T-helper 1 cell treated with Interleukin-12 subunit alpha and Interleukin-12 subunit beta and Interleukin-4 antibody, amounts not matched to agents 30 ng/mL and 1 ng/mL, for 36 hours (primary cell): ENCODE measurements around the gene MYRF. TPM values are rescaled to one million over a fixed set of nuclear protein-coding genes. Genes with fewer than 3 reads are reported as not detected.

Experiments
- intact Hi-C: fragments of 100-400 bp; cut with micrococcal nuclease; formaldehyde crosslinking; loops from one replicate; pipeline ENCODE4 v1.15.1; 2024
- total RNA-seq: library from RNA; stranded (reverse); gene quantifications from 2 replicates; pipeline ENCODE4 v1.2.3, GENCODE V29; 2022

Gene MYRF
- total RNA-seq = 0.83 and 1.3 TPM in 2 replicates

DNA sequence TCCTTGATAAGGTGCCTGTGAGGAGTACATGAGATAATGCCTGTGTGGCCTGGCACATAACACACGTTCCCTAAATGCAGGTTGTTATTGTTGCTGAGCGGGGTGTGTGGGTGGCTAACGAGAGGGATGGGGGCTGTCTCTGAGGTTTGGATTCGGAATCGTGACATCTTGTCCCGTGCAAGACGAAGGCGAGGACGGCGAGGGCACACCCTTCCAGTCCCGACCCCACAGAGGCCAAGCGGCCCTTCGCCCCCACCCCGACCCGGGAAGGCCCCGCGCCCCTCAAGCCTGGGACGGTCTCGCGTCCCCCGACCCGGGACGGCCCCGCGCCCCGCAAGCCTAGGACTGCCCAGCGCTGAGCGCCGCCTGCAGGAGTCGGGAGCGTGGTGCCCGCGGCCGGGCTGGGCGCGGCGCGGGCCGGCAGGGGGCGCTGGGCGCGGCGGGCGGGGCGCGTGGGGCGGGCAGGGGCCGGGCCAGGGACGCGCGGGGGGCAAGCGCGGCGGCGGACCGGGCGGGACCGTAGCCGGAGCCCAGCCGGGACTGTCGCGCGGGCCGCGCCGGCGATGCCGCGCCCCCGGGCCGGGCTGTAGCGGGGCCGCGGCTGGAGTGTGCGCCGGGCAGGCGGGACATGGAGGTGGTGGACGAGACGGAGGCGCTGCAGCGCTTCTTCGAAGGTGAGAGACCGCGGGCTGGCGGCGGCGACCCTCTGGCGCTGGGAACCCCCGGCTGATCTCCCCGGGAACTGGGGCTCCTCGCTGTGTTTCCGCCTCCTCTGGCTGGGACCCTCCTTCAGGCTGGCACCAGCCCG lies at the start of gene MYRF:
MYRF (plus strand) TSS at position 520 of the 808 bp plus-strand sequence; CDS start at position 629, 109 bp downstream.
- intact Hi-C loops = loop anchor here (1.0 to 5.0 kb wide), 2 partner anchors 24 to 330 kb away; no protein-coding TSS in a partner anchor

GRCh38 chr11:61702701-61703312 lies 49.6 kb upstream of the MYRF start:
- intact Hi-C loops = no loop called here

GRCh38 chr11:61704838-61705237 lies 47.6 kb upstream of the MYRF start:
- intact Hi-C loops = no loop called here

DNA sequence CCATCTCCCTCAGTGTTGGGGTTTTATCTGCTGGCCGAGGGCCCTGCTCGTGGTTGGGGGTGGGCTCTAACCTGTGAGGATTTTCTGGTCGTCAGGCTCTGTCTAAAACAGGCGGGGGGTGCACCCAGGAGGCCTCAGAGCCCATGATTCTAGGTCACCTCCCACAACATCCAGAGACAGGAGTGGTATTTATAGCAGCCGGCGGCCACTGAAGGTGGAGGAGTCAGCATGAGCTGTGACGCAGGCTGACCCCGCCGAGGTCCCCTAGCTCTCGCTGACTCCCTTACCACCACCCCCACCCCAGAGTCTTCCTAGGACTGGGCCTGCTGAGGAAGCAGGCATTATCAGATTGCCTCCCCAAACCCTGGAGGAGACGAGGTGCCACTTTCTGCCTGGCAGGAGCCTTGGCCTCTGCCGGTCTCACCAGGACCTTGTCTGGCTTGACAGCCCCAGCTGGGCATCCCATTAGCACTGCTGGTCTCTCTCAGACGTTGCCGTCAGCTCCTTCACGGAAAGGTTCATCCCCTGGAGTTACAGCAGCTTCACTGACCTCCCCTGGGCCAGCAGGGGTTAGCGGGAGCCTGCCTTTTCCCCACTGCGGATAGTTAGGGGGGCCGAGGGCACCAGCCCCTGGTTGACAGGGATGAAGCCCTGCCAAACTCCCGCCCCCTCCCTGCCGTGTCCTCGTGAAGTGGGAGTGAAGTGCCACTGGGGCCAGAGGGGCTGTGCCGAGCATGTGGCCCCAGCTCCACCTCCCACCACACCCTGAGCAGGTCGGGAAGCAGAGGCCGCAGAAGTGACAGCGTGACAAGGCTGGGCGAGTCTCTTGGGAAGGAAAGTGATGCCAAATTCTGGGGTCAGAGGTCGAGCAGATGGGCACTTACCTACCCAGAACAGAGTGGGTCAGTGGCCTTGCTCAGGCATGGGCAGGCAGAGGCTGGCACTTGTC lies 45.7 kb upstream of the MYRF start:
- intact Hi-C loops = no loop called here

DNA sequence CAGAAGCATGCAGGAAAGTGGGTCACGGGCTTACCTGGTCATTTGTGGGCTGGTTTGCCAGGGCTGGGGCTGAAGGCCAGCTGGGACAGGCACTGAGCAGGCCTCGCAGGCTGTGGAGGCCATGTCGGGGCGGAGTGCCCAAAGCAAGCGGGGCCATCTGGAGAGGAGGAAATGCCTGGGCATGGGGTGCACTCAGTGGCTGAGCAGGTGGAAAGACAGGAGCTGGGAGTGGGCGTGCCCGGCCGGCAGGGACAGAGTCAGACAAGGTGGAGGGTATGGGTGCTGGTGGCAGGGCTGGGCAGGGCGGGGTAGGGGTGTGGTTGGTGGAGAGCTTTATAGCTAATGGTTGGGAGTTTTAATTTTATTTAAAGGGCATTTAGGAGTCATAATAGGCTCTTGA lies 44.9 kb upstream of the MYRF start:
- intact Hi-C loops = no loop called here

GRCh38 chr11:61709110-61709509 lies 43.3 kb upstream of the MYRF start:
- intact Hi-C loops = no loop called here

DNA sequence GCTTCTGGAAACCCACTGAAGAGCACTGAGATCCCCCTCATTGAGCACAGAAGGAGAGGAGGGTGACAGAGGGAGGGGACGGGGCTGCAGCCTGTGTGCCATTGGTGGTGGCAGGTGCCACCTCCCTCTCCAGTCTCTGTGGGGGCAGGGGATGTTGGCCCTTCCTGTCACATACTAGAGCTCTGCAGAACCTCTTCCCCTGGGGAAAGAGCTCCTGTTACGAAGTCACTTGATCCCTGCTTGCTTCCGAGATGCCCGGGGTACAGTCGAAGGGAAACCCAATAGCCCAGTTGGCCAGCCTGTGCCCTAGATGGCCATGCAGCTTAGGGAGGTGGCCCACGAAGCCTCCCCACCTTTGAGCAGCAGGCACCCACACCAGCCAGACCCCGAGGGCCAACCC lies 42.9 kb upstream of the MYRF start:
- intact Hi-C loops = no loop called here

GRCh38 chr11:61710019-61710418 lies 42.4 kb upstream of the MYRF start:
- intact Hi-C loops = no loop called here

DNA sequence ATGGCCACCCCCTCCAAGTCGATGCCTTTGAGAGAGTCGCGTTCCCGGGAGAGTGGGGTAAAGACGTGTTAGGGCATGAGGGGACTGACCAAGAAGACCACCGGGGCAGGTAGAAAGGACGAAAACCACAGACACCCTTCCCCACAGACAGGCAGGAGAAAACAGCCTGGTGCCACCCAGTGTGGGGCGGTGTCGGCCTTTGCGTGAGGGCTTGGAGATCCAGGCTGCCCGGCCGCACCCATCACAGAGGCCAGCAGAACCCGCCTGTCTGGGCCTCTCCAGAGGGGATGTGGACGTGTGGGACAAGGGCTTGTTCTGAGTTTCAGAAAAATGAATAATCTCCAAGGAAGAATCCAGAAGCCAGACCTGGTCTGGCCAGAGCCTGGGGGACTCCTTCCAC lies 41.4 kb upstream of the MYRF start:
- intact Hi-C loops = no loop called here

GRCh38 chr11:61711498-61711897 lies 40.9 kb upstream of the MYRF start:
- intact Hi-C loops = no loop called here

DNA sequence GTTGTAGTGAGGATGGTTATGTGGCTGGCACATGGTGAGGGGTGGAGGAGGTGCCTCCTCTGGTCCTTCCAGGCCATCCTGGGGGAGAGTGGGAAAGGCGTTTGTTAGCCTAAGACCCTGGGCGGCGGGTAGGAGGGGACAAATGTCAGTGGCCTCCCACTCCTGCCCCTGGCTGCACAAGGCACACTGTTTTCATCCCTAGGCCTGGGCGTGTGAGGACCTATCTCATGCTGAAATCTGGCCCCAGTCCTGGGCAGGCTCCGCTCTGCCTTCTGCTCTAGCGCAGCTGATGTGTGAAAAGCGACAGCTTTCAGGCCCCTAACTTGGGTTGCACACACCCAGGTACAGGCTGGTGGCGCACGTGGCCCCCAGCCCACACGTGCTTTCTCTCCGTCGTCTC lies 40.1 kb upstream of the MYRF start:
- intact Hi-C loops = no loop called here

DNA sequence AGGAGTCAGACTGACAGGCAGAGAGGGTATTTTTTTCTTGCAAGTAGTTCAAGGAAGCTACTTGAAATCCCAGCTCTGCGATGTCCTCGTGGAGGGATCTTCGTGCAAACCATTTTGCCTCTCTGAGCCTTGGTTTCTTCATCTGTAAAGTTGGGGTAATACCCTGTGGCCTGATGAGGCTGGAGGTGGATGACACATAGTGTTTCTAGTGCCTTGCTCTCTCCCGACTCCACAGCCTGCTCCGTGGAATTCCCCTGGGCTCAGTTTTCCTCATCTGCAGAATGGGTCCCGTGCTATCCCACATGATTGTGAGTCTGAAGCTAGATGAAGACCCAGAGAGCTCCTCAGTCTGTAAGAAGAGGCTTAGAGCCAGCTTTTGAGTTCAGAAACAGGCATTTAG lies 39.6 kb upstream of the MYRF start:
- intact Hi-C loops = no loop called here

DNA sequence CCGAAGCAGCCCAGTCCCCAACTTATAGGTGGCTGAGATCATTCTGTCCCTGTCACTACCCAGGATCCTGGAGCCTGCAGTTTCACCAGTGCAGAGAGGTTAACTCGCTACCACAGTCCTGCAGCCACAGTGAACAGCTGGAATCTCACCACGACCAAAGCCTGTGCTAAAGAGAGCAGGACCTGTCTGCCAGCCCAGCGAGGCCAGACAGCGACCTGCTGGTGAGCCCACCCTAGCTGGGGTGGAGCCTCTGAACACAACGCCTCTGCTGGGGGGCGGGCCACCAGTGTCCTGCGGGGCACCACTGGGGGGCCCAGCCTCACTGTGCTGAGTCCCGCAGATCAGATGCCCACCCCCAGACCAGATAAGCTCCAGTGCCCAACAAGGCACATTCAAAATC lies 39.0 kb upstream of the MYRF start:
- intact Hi-C loops = no loop called here

- intact Hi-C loops = no loop called here
These were observed 38.5 kb upstream of the MYRF start for GRCh38 chr11:61713906-61714305.

DNA sequence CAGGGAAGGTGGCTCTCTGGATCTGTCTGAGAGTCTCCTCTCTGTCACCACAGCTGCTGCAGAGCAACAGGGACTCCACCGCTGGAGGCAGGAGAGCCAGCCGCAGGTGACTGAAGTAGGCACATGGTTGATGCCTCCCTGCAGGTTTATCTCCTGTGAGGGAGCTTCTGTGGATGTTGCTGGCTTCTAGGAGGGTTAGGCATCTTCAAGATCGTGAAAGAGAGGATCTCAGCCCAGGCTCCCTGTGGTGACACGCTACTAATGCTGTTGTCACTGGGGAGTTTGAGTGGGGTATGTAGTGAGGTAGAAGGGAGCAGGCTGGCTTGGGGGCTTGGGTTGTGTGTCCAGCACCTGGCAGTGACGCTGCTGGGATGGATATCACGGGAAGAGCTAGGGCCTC lies 38.1 kb upstream of the MYRF start:
- intact Hi-C loops = no loop called here

DNA sequence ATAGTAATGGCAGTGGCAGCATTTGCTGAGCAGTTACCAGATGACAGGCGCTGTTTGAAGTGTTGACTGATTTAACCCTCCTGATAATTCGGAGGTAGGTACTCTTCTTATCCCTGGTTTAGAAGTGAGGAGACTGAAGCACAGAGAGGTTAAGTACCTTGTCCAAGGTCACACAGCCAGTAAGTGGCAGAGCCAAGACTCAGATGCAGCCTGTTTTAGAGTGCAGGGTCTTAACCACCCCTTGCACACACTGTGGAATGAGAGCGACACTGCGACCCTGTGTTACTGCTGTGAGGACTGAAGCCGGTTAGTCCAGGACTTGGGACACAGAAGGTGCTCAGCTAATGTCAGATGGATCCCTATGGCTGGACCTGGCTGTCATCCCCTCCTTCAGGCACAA lies 37.5 kb upstream of the MYRF start:
- intact Hi-C loops = no loop called here

DNA sequence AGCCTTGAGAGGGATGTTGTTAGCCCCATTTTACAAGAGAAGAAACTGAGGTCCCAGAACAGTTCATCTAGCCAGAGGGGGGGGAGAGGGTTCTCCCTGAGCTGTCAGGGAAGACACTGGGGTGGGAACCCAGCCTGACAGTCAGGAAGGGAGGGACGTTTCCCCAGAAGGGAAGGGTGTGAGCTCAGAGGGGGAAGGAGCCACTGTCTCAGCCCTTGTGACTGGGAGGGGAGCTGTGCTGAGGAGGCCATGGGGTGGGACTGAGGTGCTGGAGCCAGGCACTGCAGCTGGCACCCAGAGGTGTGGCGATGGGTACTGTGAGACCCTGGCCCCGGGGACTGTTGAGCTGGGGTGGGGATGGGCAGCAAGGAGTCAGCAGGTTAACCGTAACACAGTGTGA lies 36.6 kb upstream of the MYRF start:
- intact Hi-C loops = no loop called here

DNA sequence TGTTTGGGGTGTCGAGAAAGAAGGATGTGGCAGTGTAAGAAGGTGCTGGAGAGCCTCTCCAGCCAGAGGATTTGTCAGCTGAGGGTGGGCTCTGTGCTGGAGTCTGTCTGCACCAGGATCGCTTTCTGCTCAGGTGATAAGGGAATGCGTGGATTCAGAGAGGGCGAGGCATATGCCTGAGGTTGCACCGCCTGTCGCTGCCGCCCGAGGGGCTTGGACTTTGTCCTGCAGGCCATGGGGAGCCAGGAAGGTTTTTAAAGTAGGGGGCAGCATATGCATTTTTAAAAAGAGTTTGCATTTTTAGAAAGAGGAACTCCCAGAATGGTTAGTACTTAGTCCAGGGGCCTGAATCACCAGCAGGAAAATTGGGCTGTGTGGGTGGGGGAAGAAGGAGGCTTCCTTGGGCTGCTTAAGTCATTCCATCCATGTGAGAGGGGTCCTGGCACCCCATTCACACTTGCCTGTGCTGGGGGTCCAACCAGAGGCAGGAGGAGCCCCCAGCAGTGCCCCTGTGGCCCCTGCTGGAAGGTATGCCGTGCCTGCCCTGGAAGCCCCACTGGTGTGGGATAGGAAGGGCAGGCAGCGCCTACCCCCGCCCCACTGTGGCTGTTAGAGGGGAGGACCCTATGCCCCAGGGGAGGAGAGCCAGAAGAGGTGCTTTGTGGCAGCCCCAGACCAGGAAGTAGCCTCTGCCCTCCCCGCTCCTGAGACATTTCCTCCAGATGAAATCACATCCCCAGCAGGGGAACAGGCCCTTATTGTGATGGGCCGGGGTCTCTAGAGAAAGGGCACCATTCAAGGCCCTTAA lies 35.8 kb upstream of the MYRF start:
- intact Hi-C loops = no loop called here

GRCh38 chr11:61717286-61718033 lies 35.0 kb upstream of the MYRF start:
- intact Hi-C loops = no loop called here

GRCh38 chr11:61718046-61718531 lies 34.3 kb upstream of the MYRF start:
- intact Hi-C loops = no loop called here
